ENCODE data around the gene FFAR1. TPM values are rescaled to one million over a fixed set of nuclear protein-coding genes. Genes with fewer than 3 reads are reported as not detected.

Gene FFAR1
- total RNA-seq, 4 donors from 2014 or later: not detected

DNA sequence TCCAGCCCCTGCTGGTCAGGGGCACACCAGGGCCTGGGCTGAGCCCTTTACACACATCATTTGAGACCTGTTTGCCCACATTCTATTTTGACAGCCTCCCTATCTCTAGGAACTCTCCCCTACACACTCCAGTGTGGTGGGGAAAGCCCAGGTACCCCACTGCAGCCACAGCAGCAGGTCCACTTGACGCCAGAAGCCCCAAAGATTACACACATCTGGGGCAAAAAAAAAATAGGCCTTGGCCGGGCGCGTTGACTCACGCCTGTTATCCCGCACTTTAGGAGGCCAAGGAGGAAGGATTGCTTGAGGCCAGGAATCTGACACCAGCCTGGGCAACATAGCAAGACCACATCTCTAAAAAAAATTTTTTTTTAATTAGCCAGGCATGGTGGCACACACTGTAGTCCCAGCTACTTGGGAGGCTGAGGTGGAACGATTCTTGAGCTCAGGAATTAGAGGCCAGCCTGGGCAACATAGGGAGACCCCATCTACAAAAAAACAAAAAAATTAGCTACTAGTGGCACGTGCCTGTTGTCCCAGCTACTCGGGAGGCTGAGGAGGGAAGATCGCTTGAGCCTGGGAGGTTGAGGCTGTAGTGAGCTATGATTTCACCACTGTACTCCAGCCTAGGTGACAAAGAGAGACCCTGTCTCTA is 36.8 kb upstream of the FFAR1 start:
- WGBS, 2 donors: 90 to 98% methylated on average over 10 of the region's 10 CpGs
- DNase-seq: no peak
- peaks cover 11 to 43% of the 10 kb centered on the region in 2 donors for H3K4me1 ChIP-seq
- peak overlapping the region in 1 of 3 donors; percentile 17 for H3K27ac ChIP-seq
- TF ChIP-seq, protein P1, sequence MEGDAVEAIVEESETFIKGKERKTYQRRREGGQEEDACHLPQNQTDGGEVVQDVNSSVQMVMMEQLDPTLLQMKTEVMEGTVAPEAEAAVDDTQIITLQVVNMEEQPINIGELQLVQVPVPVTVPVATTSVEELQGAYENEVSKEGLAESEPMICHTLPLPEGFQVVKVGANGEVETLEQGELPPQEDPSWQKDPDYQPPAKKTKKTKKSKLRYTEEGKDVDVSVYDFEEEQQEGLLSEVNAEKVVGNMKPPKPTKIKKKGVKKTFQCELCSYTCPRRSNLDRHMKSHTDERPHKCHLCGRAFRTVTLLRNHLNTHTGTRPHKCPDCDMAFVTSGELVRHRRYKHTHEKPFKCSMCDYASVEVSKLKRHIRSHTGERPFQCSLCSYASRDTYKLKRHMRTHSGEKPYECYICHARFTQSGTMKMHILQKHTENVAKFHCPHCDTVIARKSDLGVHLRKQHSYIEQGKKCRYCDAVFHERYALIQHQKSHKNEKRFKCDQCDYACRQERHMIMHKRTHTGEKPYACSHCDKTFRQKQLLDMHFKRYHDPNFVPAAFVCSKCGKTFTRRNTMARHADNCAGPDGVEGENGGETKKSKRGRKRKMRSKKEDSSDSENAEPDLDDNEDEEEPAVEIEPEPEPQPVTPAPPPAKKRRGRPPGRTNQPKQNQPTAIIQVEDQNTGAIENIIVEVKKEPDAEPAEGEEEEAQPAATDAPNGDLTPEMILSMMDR (IDR thresholded peaks at IDR 0.05): no peak
- no peak for TF ChIP-seq POLR2A (IDR thresholded peaks at IDR 0.05)
- H3K36me3 ChIP-seq: no peaks in the 10 kb centered on the region
- H3K9me3 ChIP-seq: no peaks in the 10 kb centered on the region
- H3K27me3 ChIP-seq: no peaks in the 10 kb centered on the region
- intact Hi-C loops (cut with DNase I): no loop called here
- no peak overlapping the region for H3K4me3 ChIP-seq (replicated peaks in 1 of 3)

GRCh38 chr19:35311901-35312665 is 35.6 kb upstream of the FFAR1 start:
- H3K27me3 ChIP-seq: no peaks in the 10 kb centered on the region
- no peaks in the 10 kb centered on the region for H3K36me3 ChIP-seq
- 84 to 89% methylated on average over 16 to 20 of the region's 21 CpGs for WGBS, 2 donors
- no peak overlapping the region for H3K4me3 ChIP-seq (replicated peaks in 1 of 3)
- TF ChIP-seq POLR2A (IDR thresholded peaks at IDR 0.05): no peak
- TF ChIP-seq, protein P1 (IDR thresholded peaks at IDR 0.05): no peak
- DNase-seq: no peak
- intact Hi-C loops (cut with DNase I): no loop called here
- peaks cover 11 to 45% of the 10 kb centered on the region in 2 donors for H3K4me1 ChIP-seq
- no peak overlapping the region for H3K27ac ChIP-seq
- H3K9me3 ChIP-seq: no peaks in the 10 kb centered on the region

DNA sequence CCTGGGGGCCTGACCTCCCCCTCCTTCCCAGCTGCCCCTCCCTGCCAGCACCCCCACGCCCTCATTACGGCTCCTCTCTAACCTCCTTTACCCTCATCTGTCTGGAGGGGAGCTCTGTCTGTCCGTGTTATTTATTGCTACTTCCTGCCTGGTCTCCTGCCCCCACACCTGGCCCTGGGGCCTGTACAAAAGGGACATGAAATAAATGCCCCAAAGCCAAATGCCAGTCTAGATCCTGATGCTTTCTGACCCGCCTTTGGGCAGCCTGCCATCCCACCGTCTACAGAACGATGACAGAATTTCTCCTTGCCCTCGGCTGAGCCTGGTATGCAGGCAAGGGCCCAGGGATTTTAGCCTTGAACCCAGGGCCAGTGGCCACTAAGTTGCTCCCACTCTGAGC is 34.1 kb upstream of the FFAR1 start:
- DNase-seq: no peak
- Histone ChIP-seq H3K4me3 (replicated peaks in 1 of 3) (no peak overlapping the region), H3K27ac (no peak overlapping the region), H3K27me3 (no peaks in the 10 kb centered on the region), H3K9me3 (no peaks in the 10 kb centered on the region), H3K36me3 (no peaks in the 10 kb centered on the region), H3K4me1 (peaks cover 5 to 47% of the 10 kb centered on the region in 2 donors)
- 54 to 75% methylated on average over 7 of the region's 7 CpGs for WGBS, 2 donors
- intact Hi-C loops (cut with DNase I): no loop called here
- no peak for TF ChIP-seq POLR2A (IDR thresholded peaks at IDR 0.05)
- TF ChIP-seq, protein P1 (IDR thresholded peaks at IDR 0.05): no peak

- no peak overlapping the region for H3K27ac ChIP-seq
- no peaks in the 10 kb centered on the region for H3K36me3 ChIP-seq
- H3K27me3 ChIP-seq: no peaks in the 10 kb centered on the region
- no peak for TF ChIP-seq POLR2A (IDR thresholded peaks at IDR 0.05)
- TF ChIP-seq, protein P1 (IDR thresholded peaks at IDR 0.05): no peak
- no peaks in the 10 kb centered on the region for H3K9me3 ChIP-seq
- no peak for DNase-seq
- intact Hi-C loops (cut with DNase I): no loop called here
- 91 to 94% methylated on average over 7 to 8 of the region's 8 CpGs for WGBS, 2 donors
- H3K4me1 ChIP-seq: peaks cover 8 to 47% of the 10 kb centered on the region in 2 donors
- no peak overlapping the region for H3K4me3 ChIP-seq (replicated peaks in 1 of 3)
These were observed 33.7 kb upstream of the FFAR1 start for GRCh38 chr19:35314031-35314430.

- intact Hi-C loops (cut with DNase I): no loop called here
- DNase-seq: no peak
- Histone ChIP-seq H3K4me3 (replicated peaks in 1 of 3) (no peak overlapping the region), H3K4me1 (peaks cover 13 to 47% of the 10 kb centered on the region in 2 donors), H3K9me3 (no peaks in the 10 kb centered on the region), H3K36me3 (no peaks in the 10 kb centered on the region), H3K27ac (no peak overlapping the region), H3K27me3 (no peaks in the 10 kb centered on the region)
- WGBS, 2 donors: 91 to 93% methylated on average over 10 of the region's 10 CpGs
- TF ChIP-seq, protein P1 (IDR thresholded peaks at IDR 0.05): no peak
- no peak for TF ChIP-seq POLR2A (IDR thresholded peaks at IDR 0.05)
These were observed 32.7 kb upstream of the FFAR1 start for GRCh38 chr19:35314858-35315470.
